Erythroblast (primary cell): ENCODE data around the gene ELOVL5.

Source experiments
- GATA1 ChIP-seq: IDR thresholded peaks from 2 replicates; pipeline ENCODE4 v1.6.1; 2011; ENCODE audit warnings: low read depth, mild to moderate bottlenecking, control low read depth, low read length, moderate library complexity
- POLR2A ChIP-seq: IDR thresholded peaks from 2 replicates; pipeline ENCODE4 v1.6.1; 2011; ENCODE audit warnings: mild to moderate bottlenecking, low read length

GRCh38 chr6:53378208-53378607 lies 29.5 kb upstream of the ELOVL5 start:
- TF ChIP-seq POLR2A = no peak
- TF ChIP-seq GATA1 = no peak
